Body of pancreas (tissue), 4 donors: Measurements from ENCODE around the gene GABRB2.

Source experiments
- CTCF ChIP-seq, 7 experiments: fragments of 450-650 bp in 4 of 7; fragments of 200-600 bp in 3 of 7; sonication (generic) in 3 of 7; IDR thresholded peaks; one replicate each; pipeline ENCODE4 v1.5.1; 2016 to 2019; ENCODE audit warnings: antibody characterized with exemption in 7 of 7
- POLR2A ChIP-seq, 3 donors: fragments of 450-650 bp; IDR thresholded peaks; one replicate each; pipeline ENCODE4 v1.6.1; 2016; ENCODE audit warnings: antibody characterized with exemption in 3 of 3, mild to moderate bottlenecking in 2 of 3

- TF ChIP-seq CTCF (IDR thresholded peaks at IDR 0.05): no peak
- TF ChIP-seq POLR2A (IDR thresholded peaks at IDR 0.05): no peak
These were observed 240.9 kb downstream of the GABRB2 start for GRCh38 chr5:161305601-161306000.
